ENCODE results near the gene ARHGEF19.

ARHGEF19 gene

GRCh38 chr1:16149702-16150488 lies 62.6 kb downstream of the ARHGEF19 start:
- Histone ChIP-seq H3K4me1 (ENCODE audit: low read length) (peaks cover 19% of the 10 kb centered on the region), H3K27ac (ENCODE audit: low read length) (no peak overlapping the region), H3K79me2 (ENCODE audit: low read length) (no peaks in the 10 kb centered on the region), H2AFZ (ENCODE audit: low read depth, low read length) (no peak overlapping the region), H3K27me3 (ENCODE audit: low read depth, low read length) (no peaks in the 10 kb centered on the region), H3K9ac (ENCODE audit: low read length) (no peak overlapping the region), H3K4me3 (ENCODE audit: low read length) (no peak overlapping the region), H3K9me3 (ENCODE audit: insufficient read depth, low read length) (no peaks in the 10 kb centered on the region), H3K36me3 (replicated peaks; ENCODE audit: low read depth, low read length) (no peaks in the 10 kb centered on the region), H3K4me2 (ENCODE audit: low read length) (no peak overlapping the region), H4K20me1 (ENCODE audit: insufficient read depth, low read length) (no peaks in the 10 kb centered on the region)
- TF ChIP-seq EZH2phosphoT487 (IDR thresholded peaks at IDR 0.05; ENCODE audit: low read depth) (no peak), CTCF (IDR thresholded peaks at IDR 0.05; ENCODE audit: low read depth, low read length) (no peak)

GRCh38 chr1:16149146-16149545 lies 63.3 kb downstream of the ARHGEF19 start:
- no peak overlapping the region for H3K4me2 ChIP-seq (ENCODE audit: low read length)
- peaks cover 19% of the 10 kb centered on the region for H3K4me1 ChIP-seq (ENCODE audit: low read length)
- no peak for TF ChIP-seq EZH2phosphoT487 (IDR thresholded peaks at IDR 0.05; ENCODE audit: low read depth)
- TF ChIP-seq CTCF (IDR thresholded peaks at IDR 0.05; ENCODE audit: low read depth, low read length) = no peak
- H4K20me1 ChIP-seq (ENCODE audit: insufficient read depth, low read length) = no peaks in the 10 kb centered on the region
- no peak overlapping the region for H3K9ac ChIP-seq (ENCODE audit: low read length)
- no peak overlapping the region for H3K4me3 ChIP-seq (ENCODE audit: low read length)
- no peak overlapping the region for H2AFZ ChIP-seq (ENCODE audit: low read depth, low read length)
- no peaks in the 10 kb centered on the region for H3K79me2 ChIP-seq (ENCODE audit: low read length)
- H3K36me3 ChIP-seq (replicated peaks; ENCODE audit: low read depth, low read length) = no peaks in the 10 kb centered on the region
- no peaks in the 10 kb centered on the region for H3K9me3 ChIP-seq (ENCODE audit: insufficient read depth, low read length)
- H3K27ac ChIP-seq (ENCODE audit: low read length) = no peak overlapping the region
- no peaks in the 10 kb centered on the region for H3K27me3 ChIP-seq (ENCODE audit: low read depth, low read length)

- Histone ChIP-seq H4K20me1 (ENCODE audit: insufficient read depth, low read length) (no peaks in the 10 kb centered on the region), H3K27me3 (ENCODE audit: low read depth, low read length) (no peaks in the 10 kb centered on the region), H3K4me3 (ENCODE audit: low read length) (no peak overlapping the region), H3K79me2 (ENCODE audit: low read length) (no peaks in the 10 kb centered on the region), H3K4me2 (ENCODE audit: low read length) (no peak overlapping the region), H3K27ac (ENCODE audit: low read length) (no peak overlapping the region), H3K9me3 (ENCODE audit: insufficient read depth, low read length) (no peaks in the 10 kb centered on the region), H2AFZ (ENCODE audit: low read depth, low read length) (no peak overlapping the region), H3K9ac (ENCODE audit: low read length) (no peak overlapping the region), H3K4me1 (ENCODE audit: low read length) (peaks cover 12% of the 10 kb centered on the region), H3K36me3 (replicated peaks; ENCODE audit: low read depth, low read length) (no peaks in the 10 kb centered on the region)
- TF ChIP-seq EZH2phosphoT487 (IDR thresholded peaks at IDR 0.05; ENCODE audit: low read depth) = no peak
- TF ChIP-seq CTCF (IDR thresholded peaks at IDR 0.05; ENCODE audit: low read depth, low read length) = no peak
These were observed 63.9 kb downstream of the ARHGEF19 start for GRCh38 chr1:16148329-16149092.

All from OCI-LY3 (cell line).